Measurements from ENCODE around the gene BSND. TPM values are rescaled to one million over a fixed set of nuclear protein-coding genes. Genes with fewer than 3 reads are reported as not detected.
A peak's percentile ranks its signal among the peaks of the same experiment; 100 is the strongest.

The BSND gene
- total RNA-seq, 1 experiment from 2014 or later, result 0.42 TPM

DNA sequence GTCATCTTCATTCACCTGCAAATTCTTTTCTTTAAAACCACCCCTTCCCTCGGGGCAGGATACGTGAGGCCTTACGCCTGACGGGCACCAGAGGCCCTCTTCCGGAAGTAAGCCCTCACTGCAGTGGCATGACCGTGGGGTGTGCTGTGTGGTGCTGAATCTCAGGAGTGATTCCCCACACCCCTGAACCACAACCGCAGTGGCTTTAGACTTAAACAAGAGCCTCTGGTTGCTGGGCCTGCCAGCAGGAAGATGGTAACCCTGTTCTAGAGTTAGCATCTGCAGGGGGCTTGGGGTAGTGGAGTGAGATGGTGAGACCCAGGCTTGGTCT is 12.1 kb downstream of the BSND start:
- peak; percentile 85 for ATAC-seq
- peaks cover 18% of the 10 kb centered on the region for H3K4me1 Mint-ChIP-seq
- TF ChIP-seq E2F4 (CRISPR knock-in tag; IDR thresholded peaks at IDR 0.05; ENCODE audit: borderline replicate concordance, low read depth) (no peak), FOXK1 (CRISPR knock-in tag; IDR thresholded peaks at IDR 0.05) (no peak), NFATC4 (CRISPR knock-in tag; IDR thresholded peaks at IDR 0.05) (no peak), OVOL2 (CRISPR knock-in tag; IDR thresholded peaks at IDR 0.05; ENCODE audit: borderline replicate concordance) (no peak), PRRX2 (CRISPR knock-in tag; IDR thresholded peaks at IDR 0.05) (no peak), ESRRA (CRISPR knock-in tag; IDR thresholded peaks at IDR 0.05; ENCODE audit: borderline replicate concordance) (no peak), FOXP4 (CRISPR knock-in tag; IDR thresholded peaks at IDR 0.05) (no peak), TCF7 (CRISPR knock-in tag; IDR thresholded peaks at IDR 0.05; ENCODE audit: low read depth) (no peak), AR (CRISPR knock-in tag; IDR thresholded peaks at IDR 0.05) (no peak), CREM (CRISPR knock-in tag; IDR thresholded peaks at IDR 0.05) (no peak), SMAD4 (CRISPR knock-in tag; IDR thresholded peaks at IDR 0.05) (no peak), TP53 (CRISPR knock-in tag; IDR thresholded peaks at IDR 0.05) (no peak), GABPB1 (CRISPR knock-in tag; IDR thresholded peaks at IDR 0.05) (no peak), ZNF317 (CRISPR knock-in tag; IDR thresholded peaks at IDR 0.05; ENCODE audit: borderline replicate concordance, low read depth) (no peak)
- TF ChIP-seq, protein P1, sequence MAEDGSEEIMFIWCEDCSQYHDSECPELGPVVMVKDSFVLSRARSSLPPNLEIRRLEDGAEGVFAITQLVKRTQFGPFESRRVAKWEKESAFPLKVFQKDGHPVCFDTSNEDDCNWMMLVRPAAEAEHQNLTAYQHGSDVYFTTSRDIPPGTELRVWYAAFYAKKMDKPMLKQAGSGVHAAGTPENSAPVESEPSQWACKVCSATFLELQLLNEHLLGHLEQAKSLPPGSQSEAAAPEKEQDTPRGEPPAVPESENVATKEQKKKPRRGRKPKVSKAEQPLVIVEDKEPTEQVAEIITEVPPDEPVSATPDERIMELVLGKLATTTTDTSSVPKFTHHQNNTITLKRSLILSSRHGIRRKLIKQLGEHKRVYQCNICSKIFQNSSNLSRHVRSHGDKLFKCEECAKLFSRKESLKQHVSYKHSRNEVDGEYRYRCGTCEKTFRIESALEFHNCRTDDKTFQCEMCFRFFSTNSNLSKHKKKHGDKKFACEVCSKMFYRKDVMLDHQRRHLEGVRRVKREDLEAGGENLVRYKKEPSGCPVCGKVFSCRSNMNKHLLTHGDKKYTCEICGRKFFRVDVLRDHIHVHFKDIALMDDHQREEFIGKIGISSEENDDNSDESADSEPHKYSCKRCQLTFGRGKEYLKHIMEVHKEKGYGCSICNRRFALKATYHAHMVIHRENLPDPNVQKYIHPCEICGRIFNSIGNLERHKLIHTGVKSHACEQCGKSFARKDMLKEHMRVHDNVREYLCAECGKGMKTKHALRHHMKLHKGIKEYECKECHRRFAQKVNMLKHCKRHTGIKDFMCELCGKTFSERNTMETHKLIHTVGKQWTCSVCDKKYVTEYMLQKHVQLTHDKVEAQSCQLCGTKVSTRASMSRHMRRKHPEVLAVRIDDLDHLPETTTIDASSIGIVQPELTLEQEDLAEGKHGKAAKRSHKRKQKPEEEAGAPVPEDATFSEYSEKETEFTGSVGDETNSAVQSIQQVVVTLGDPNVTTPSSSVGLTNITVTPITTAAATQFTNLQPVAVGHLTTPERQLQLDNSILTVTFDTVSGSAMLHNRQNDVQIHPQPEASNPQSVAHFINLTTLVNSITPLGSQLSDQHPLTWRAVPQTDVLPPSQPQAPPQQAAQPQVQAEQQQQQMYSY (CRISPR knock-in tag; IDR thresholded peaks at IDR 0.05), result no peak
- POLR2A ChIA-PET, result no interaction called here
- no peak overlapping the region for H3K27ac Mint-ChIP-seq
- H3K27me3 Mint-ChIP-seq (ENCODE audit: low read depth), result peaks cover 15% of the 10 kb centered on the region
- peaks cover 21% of the 10 kb centered on the region for H3K9me3 Mint-ChIP-seq
- DNase-seq (ENCODE audit: low spot score), result no peak
- CTCF ChIA-PET, result interaction anchor here (1.4 to 5.1 kb wide), 5 partner anchors 9 to 66 kb away, joined by 3 to 48 read pairs (median 14); no protein-coding TSS in a partner anchor
- H3K4me3 Mint-ChIP-seq, result no peak overlapping the region
- H3K36me3 Mint-ChIP-seq, result peaks cover 15% of the 10 kb centered on the region; the same call in 1 of the 2 replicates

- Mint-ChIP-seq H3K36me3 (peaks cover 15% of the 10 kb centered on the region; the same call in 1 of the 2 replicates), H3K4me3 (no peak overlapping the region), H3K9me3 (peaks cover 21% of the 10 kb centered on the region), H3K27me3 (ENCODE audit: low read depth) (peaks cover 26% of the 10 kb centered on the region), H3K27ac (no peak overlapping the region), H3K4me1 (peaks cover 18% of the 10 kb centered on the region)
- DNase-seq (ENCODE audit: low spot score), result no peak
- no peak for TF ChIP-seq TEAD4 (CRISPR knock-in tag; IDR thresholded peaks at IDR 0.05)
- no peak for TF ChIP-seq NFATC4 (CRISPR knock-in tag; IDR thresholded peaks at IDR 0.05)
- POLR2A ChIA-PET, result no interaction called here
- CTCF ChIA-PET, result interaction anchor here (2.8 to 10.9 kb wide), 4 partner anchors 9 to 67 kb away, joined by 6 to 632 read pairs (median 32); no protein-coding TSS in a partner anchor
- ATAC-seq, result no peak
Measured at GRCh38 chr1:55012661-55013060, 13.9 kb downstream of the BSND start.
